Esophagus squamous epithelium (tissue), 5 donors: ENCODE results near the gene SREBF1. TPM values are rescaled to one million over a fixed set of nuclear protein-coding genes. Genes with fewer than 3 reads are reported as not detected.
A peak's percentile ranks its signal among the peaks of the same experiment; 100 is the strongest.

Experiments used
- DNase-seq: peaks from one replicate; lab custom pipeline; 2025; lab: John Stamatoyannopoulos, UW
- H3K27ac ChIP-seq, 4 donors: fragments of 200-600 bp; sonication (generic); one replicate each; pipeline ENCODE4 v1.5.1; 2016 to 2019; ENCODE audit warnings: mild to moderate bottlenecking in 1 of 4
- H3K27me3 ChIP-seq, 4 donors: fragments of 200-600 bp; sonication (generic); 1 replicate in 3 of 4; 2 replicates in 1 of 4; pipeline versions ENCODE4 v1.5.1 to v1.6.0; 2017 to 2021; ENCODE audit warnings: antibody characterized with exemption in 1 of 4
- H3K36me3 ChIP-seq, 3 donors: fragments of 200-600 bp; sonication (generic); one replicate each; pipeline ENCODE4 v1.5.1; 2016 to 2019
- H3K4me1 ChIP-seq, 3 donors: fragments of 200-600 bp; sonication (generic); one replicate each; pipeline ENCODE4 v1.5.1; 2017 to 2019
- H3K4me3 ChIP-seq, 4 donors: fragments of 200-600 bp; sonication (generic); 1 replicate in 3 of 4; 2 replicates in 1 of 4; pipeline ENCODE4 v1.5.1; 2016 to 2019; ENCODE audit warnings: mild to moderate bottlenecking in 2 of 4, moderate library complexity in 1 of 4
- H3K9me3 ChIP-seq, 3 donors: fragments of 200-600 bp; sonication (generic); one replicate each; pipeline ENCODE4 v1.5.1; 2016 to 2019
- CTCF ChIP-seq, 6 experiments: fragments of 450-650 bp in 4 of 6; fragments of 200-600 bp in 2 of 6; sonication (generic) in 2 of 6; IDR thresholded peaks; one replicate each; pipeline ENCODE4 v1.5.1; 2016 to 2019; ENCODE audit warnings: antibody characterized with exemption in 6 of 6, mild to moderate bottlenecking in 4 of 6, moderate library complexity in 4 of 6
- POLR2A ChIP-seq, 4 donors: fragments of 450-650 bp; IDR thresholded peaks; one replicate each; pipeline ENCODE4 v1.6.1; 2017; ENCODE audit warnings: antibody characterized with exemption in 4 of 4, mild to moderate bottlenecking in 4 of 4, moderate library complexity in 3 of 4
- WGBS, 2 donors: methylation state at CpG; one replicate each; pipeline ENCODE4 v1.1.5; 2018; 5-methylcytosine and 5-hydroxymethylcytosine counted together
- intact Hi-C: fragments of 100-400 bp; cut with DNase I; formaldehyde crosslinking; loops from one replicate; pipeline ENCODE4 v1.15.0; 2022
- total RNA-seq, 4 donors: library from RNA; depleted of rRNA; stranded (reverse); fragments of >200 nt; gene quantifications; one replicate each; pipeline ENCODE4 v1.1.0, GENCODE V29; 2016
- donor health status: DM: yes; HTN: yes; CAD: no.

The SREBF1 gene
- total RNA-seq, 4 donors from 2014 or later, result 55.0 to 137 (median 108) TPM

DNA sequence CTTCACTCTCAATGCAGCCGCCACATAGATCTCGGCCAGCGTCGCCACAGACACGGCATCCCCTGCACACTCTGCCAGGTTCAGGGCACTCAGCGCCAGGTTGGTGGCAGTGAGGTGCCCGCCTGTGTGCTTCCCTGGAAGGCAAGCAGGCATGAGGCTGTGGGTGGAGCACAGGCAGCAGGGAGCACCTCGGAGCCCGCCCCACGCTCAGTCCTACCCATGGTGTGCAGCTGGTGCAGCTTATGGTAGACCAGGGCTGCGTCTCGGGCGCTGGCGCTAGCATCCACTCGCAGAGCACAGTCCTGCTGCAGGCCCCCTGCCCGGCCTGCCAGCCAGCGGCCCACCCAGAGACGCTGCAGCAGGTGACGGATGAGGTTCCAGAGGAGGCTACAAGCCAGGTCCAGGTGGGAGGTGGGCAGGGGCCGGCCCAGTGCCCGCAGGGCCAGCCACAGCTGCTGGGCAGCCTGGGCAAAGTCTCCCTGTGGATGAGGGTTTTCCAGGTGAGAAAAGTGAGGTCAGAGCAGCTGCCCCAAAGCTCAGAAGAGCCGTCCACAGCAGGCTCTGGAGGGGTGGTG lies 20.5 kb downstream of the SREBF1 start:
- intact Hi-C loops, result loop anchor here (10.0 kb wide), 1 partner anchor 218 kb away; the partner anchor contains the start of genes ATPAF2 and GID4
- Histone ChIP-seq H3K27ac (peak overlapping the region in 1 of 4 donors; percentile 47), H3K9me3 (no peaks in the 10 kb centered on the region), H3K36me3 (peaks cover 29 to 90% (median 53%) of the 10 kb centered on the region in 3 donors), H3K4me3 (no peak overlapping the region), H3K27me3 (no peaks in the 10 kb centered on the region), H3K4me1 (peaks cover 46 to 98% (median 62%) of the 10 kb centered on the region in 3 donors)
- DNase-seq, result no peak
- TF ChIP-seq CTCF (IDR thresholded peaks at IDR 0.05) (no peak), POLR2A (IDR thresholded peaks at IDR 0.05) (no peak)
- WGBS, 2 donors, result 93% methylated on average over 2 of the region's 22 CpGs; no CpG with 5 or more reads in 1 of the 2 donors

DNA sequence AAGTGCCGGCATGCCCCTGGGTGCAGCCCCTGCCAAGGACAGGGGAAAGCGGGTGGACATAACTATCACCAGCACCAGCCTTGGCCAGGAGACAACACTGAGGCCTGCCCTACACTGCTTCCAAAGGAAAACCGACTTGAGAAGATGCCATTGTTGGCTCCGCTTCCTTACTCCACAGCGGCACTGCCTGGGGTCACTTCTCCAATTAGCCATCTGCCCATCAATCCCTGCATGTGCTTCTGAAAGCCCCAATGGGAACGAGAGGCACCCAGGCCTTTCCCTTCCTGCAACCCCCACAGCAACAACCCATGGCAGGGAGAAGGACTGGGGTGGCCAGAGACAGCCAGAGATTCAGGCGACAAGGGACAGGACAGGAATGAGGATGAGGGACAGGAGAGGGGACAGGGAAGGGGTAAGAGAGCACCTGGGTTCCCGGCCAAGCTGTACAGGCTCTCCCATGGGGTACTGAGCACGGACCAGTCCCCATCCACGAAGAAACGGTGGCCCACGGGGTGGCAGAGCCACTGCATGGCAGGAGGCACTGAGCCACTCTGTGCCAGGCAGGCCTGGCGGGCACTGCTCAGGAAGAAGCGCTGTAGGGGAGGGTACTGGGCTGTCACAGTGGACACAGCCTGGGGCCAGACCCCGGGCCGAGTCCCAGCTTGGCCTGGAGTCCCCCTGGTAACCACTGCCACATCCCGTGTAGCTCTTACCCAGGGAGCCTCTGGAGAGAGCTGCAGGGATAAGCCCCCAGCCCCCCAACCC lies 21.2 kb downstream of the SREBF1 start:
- no peak for TF ChIP-seq CTCF (IDR thresholded peaks at IDR 0.05)
- TF ChIP-seq POLR2A (IDR thresholded peaks at IDR 0.05), result no peak
- no peak for DNase-seq
- Histone ChIP-seq H3K36me3 (peaks cover 29 to 96% (median 53%) of the 10 kb centered on the region in 3 donors), H3K27me3 (no peaks in the 10 kb centered on the region), H3K9me3 (no peaks in the 10 kb centered on the region), H3K4me3 (no peak overlapping the region), H3K27ac (peak overlapping the region in 3 of 4 donors; percentile 1 to 47 (median 46)), H3K4me1 (peaks cover 43 to 98% (median 64%) of the 10 kb centered on the region in 3 donors)
- 79 to 90% methylated on average over 9 to 11 of the region's 17 CpGs for WGBS, 2 donors
- intact Hi-C loops, result loop anchor here (10.0 kb wide), 1 partner anchor 219 kb away; the partner anchor contains the start of genes ATPAF2 and GID4

GRCh38 chr17:17815062-17815406 lies 21.8 kb downstream of the SREBF1 start:
- intact Hi-C loops, result loop anchor here (10.0 kb wide), 1 partner anchor 220 kb away; the partner anchor contains the start of genes ATPAF2 and GID4
- no peaks in the 10 kb centered on the region for H3K27me3 ChIP-seq
- H3K4me1 ChIP-seq, result peaks cover 43 to 98% (median 64%) of the 10 kb centered on the region in 3 donors
- no peaks in the 10 kb centered on the region for H3K9me3 ChIP-seq
- H3K27ac ChIP-seq, result peak overlapping the region in 3 of 4 donors; percentile 1 to 47 (median 46)
- no peak overlapping the region for H3K4me3 ChIP-seq
- TF ChIP-seq CTCF (IDR thresholded peaks at IDR 0.05) (no peak), POLR2A (IDR thresholded peaks at IDR 0.05) (no peak)
- WGBS, 2 donors, result 60 to 69% methylated on average over 2 to 6 of the region's 8 CpGs
- no peak for DNase-seq
- peaks cover 29 to 94% (median 53%) of the 10 kb centered on the region in 3 donors for H3K36me3 ChIP-seq

GRCh38 chr17:17814162-17815061 lies 22.4 kb downstream of the SREBF1 start:
- intact Hi-C loops, result loop anchor here (10.0 kb wide), 1 partner anchor 220 kb away; the partner anchor contains the start of genes ATPAF2 and GID4
- H3K4me1 ChIP-seq, result peaks cover 43 to 98% (median 64%) of the 10 kb centered on the region in 3 donors
- TF ChIP-seq CTCF (IDR thresholded peaks at IDR 0.05) (no peak), POLR2A (IDR thresholded peaks at IDR 0.05) (no peak)
- no peak overlapping the region for H3K4me3 ChIP-seq
- no peaks in the 10 kb centered on the region for H3K27me3 ChIP-seq
- WGBS, 2 donors, result 63 to 79% methylated on average over 4 to 5 of the region's 20 CpGs
- no peak for DNase-seq
- peaks cover 28 to 87% (median 51%) of the 10 kb centered on the region in 3 donors for H3K36me3 ChIP-seq
- H3K9me3 ChIP-seq, result no peaks in the 10 kb centered on the region
- peak overlapping the region; percentile 3 to 47 (median 26) for H3K27ac ChIP-seq
